Right lobe of liver (tissue), 4 donors: ENCODE results near the gene GET3.

Source experiments
- CTCF ChIP-seq, 4 donors: fragments of 200-600 bp in 3 of 4; fragments of 450-650 bp in 1 of 4; IDR thresholded peaks; one replicate each; pipeline versions ENCODE4 v1.5.1 to v1.8.0; 2016 to 2022; ENCODE audit warnings: antibody characterized with exemption in 4 of 4, mild to moderate bottlenecking in 2 of 4
- POLR2A ChIP-seq: fragments of 450-650 bp; IDR thresholded peaks from one replicate; pipeline ENCODE4 v1.6.1; 2017; ENCODE audit warnings: antibody characterized with exemption, mild to moderate bottlenecking
- donor health status: DM: no; HTN: no; CAD: no.
- donor health status: DM: no; HTN: no; CAD: no.
- donor health status: DM: no; HTN: yes; CAD: no.

GRCh38 chr19:12770922-12771321, 33.6 kb downstream of the GET3 start:
- TF ChIP-seq CTCF (IDR thresholded peaks at IDR 0.05) = no peak
- TF ChIP-seq POLR2A = no peak
